ENCODE measurements around the gene MRTFA.

DNA sequence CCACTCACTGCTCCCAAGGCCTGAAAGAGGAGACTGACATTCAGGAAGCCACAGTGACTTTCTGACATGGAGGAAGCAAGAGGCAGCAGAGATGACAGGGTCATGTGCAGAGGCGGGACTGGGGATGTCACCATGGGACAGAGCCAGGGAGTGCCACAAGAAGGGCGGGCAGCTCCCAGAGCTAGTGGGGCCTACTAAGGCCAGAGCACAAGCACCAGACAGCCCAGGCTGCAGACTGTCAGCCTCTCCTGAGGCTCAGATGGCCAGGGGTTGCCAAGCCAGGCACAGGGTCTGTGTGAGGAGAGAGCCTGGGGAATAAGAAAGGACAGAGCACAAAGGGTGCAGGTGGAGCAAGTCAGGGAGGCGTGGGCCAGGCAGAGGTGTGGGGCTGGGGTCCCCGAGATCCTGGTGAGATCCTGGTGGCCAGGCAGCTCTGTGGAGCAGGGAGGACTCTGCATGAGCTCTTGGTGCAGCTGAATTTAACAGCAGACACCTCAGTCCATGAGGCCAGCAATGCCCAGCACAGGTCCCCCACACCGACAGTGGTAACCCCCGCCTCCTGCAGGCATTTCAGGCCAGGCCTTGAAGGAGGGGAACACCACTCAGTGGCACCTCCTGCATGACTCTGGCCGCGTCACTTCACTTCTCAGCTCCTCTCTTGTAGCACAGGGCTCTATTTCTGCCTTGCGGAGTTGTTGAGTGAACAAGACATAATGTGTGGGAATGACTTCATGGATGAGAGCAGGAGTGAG lies 213.8 kb downstream of the MRTFA start:
- TF ChIP-seq, protein P1, sequence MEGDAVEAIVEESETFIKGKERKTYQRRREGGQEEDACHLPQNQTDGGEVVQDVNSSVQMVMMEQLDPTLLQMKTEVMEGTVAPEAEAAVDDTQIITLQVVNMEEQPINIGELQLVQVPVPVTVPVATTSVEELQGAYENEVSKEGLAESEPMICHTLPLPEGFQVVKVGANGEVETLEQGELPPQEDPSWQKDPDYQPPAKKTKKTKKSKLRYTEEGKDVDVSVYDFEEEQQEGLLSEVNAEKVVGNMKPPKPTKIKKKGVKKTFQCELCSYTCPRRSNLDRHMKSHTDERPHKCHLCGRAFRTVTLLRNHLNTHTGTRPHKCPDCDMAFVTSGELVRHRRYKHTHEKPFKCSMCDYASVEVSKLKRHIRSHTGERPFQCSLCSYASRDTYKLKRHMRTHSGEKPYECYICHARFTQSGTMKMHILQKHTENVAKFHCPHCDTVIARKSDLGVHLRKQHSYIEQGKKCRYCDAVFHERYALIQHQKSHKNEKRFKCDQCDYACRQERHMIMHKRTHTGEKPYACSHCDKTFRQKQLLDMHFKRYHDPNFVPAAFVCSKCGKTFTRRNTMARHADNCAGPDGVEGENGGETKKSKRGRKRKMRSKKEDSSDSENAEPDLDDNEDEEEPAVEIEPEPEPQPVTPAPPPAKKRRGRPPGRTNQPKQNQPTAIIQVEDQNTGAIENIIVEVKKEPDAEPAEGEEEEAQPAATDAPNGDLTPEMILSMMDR (IDR thresholded peaks at IDR 0.05), result no peak
- TF ChIP-seq ZFX (IDR thresholded peaks at IDR 0.05; ENCODE audit: borderline replicate concordance), result no peak

All from 22Rv1 (cell line).